ENCODE results near the gene MEX3A.
"Not testable (repeated sequence)": the region's sequence is repeated elsewhere in the genome, so short reads cannot be mapped to it uniquely, and the experiment has no call there.

The MEX3A gene

DNA sequence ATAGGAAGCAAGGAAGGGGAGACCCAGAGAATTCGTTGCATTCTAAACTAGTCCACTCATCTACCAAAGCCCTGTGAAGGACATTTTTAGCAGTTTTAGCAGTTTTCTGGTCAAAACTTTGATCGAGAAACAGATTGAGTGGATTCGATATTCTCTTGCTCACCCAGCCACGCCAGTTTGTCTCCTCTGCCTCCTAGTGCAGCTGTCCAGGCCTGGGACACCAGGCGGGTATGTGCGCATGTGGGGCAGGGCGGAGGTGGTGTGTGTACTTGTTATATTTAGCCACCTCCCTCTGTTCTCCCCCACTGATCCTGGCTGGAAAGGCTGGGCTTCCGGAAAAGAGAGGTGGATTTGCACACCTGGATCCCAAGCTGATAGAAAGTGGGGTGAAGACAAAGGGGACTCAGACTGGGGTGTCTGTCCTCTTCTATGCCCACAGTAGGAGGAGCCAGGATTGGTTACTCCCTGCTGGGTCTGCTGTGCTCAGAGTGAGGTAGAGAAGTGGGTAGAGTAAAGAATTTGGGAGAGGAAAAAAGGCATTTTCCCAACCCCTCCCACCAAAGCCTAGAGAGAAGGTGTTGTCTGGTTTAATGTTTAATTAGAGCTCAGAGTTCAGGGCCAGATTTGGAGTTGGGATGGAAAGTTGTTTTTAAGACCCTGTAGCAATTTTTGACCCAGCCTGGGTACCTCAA lies 36.1 kb upstream of the MEX3A start:
- no peak for DNase-seq (ENCODE audit: low read depth)

- DNase-seq (ENCODE audit: low read depth): no peak
Measured at GRCh38 chr1:156117414-156118176, 35.3 kb upstream of the MEX3A start.

- DNase-seq (ENCODE audit: low read depth): not testable (repeated sequence)
Measured at GRCh38 chr1:156116731-156117130, 34.5 kb upstream of the MEX3A start.

- peak; percentile 78 for DNase-seq (ENCODE audit: low read depth)
Measured at GRCh38 chr1:156115514-156116374, 33.5 kb upstream of the MEX3A start.

DNA sequence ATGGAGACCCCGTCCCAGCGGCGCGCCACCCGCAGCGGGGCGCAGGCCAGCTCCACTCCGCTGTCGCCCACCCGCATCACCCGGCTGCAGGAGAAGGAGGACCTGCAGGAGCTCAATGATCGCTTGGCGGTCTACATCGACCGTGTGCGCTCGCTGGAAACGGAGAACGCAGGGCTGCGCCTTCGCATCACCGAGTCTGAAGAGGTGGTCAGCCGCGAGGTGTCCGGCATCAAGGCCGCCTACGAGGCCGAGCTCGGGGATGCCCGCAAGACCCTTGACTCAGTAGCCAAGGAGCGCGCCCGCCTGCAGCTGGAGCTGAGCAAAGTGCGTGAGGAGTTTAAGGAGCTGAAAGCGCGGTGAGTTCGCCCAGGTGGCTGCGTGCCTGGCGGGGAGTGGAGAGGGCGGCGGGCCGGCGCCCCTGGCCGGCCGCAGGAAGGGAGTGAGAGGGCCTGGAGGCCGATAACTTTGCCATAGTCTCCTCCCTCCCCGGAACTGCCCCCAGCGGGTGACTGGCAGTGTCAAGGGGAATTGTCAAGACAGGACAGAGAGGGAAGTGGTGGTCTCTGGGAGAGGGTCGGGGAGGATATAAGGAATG lies 32.8 kb upstream of the MEX3A start:
- DNase-seq (ENCODE audit: low read depth): no peak

DNA sequence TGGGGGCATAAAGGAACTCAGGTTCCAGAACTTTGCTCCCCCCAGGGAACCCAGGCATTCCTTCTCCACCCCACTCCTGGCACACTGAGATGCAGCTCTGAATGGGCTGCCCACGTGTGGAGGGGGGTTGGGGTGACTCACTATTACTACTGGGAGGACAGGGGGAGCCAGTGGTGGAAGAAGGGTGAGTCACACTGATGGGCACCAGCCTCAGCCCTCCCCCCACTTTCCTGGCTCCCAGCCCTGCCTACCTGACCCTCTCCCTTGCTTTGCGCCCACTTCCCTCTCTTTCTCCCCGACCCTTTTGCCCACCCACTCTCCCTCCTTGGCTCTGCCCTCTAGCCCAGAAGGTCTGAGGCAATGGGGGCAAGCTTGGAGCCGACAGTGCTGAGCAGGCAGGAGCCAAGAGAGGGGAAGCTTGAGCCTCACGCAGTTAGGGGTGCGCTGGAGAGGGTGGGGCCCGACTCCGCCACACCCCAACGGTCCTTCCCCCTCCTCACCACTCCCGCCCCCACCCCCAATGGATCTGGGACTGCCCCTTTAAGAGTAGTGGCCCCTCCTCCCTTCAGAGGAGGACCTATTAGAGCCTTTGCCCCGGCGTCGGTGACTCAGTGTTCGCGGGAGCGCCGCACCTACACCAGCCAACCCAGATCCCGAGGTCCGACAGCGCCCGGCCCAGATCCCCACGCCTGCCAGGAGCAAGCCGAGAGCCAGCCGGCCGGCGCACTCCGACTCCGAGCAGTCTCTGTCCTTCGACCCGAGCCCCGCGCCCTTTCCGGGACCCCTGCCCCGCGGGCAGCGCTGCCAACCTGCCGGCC lies 32.0 kb upstream of the MEX3A start, which contains the start of gene LMNA:
Gene LMNA (plus strand): TSS at position 611 of the 818 bp plus-strand sequence. CDS start 208 bp downstream, outside the sequence.
- peak; percentile 99 for DNase-seq (ENCODE audit: low read depth)

- DNase-seq (ENCODE audit: low read depth): peak; percentile 76
Measured at GRCh38 chr1:156113282-156113950, 31.2 kb upstream of the MEX3A start.

DNA sequence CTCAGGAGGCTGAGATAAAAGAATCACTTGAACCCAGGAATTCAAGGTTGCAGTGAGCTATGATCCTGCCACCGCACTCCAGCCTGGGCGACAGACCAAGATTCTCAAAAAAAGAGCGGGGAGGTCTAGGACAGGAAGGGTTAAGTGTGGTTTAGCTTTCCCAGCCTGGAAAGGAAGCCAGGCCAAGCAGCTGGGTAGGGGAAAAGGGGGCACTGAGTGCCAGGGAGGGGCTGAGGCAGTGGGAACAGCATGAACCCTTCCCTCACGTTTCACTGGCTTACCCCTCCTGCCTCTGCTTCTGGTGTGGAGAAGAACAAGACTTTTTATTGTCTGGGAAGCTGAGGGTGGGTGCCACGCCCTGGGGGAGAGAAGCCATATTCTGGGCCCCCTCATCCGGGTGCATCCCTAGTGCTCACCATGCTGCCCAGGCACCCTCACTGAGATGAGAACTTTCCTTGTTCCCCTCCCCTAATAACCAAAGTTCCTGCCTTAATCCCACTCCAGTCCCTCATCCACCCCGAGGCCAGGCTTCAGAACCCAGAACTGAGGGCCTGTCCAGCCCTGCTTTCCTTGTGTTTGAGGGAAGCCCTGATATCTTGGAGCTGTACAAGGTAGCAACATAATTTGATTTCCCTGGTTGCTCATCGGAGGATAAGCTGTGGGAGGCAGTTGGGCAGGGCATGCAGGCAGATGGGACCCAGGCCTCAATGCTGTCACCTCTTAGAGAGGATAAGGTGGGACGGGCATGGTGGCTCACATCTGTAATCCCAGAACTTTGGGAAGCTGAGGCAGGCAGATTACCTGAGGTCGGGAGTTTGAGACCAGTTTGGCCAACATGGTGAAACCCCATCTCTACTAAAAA lies 30.2 kb upstream of the MEX3A start:
- no peak for DNase-seq (ENCODE audit: low read depth)

DNA sequence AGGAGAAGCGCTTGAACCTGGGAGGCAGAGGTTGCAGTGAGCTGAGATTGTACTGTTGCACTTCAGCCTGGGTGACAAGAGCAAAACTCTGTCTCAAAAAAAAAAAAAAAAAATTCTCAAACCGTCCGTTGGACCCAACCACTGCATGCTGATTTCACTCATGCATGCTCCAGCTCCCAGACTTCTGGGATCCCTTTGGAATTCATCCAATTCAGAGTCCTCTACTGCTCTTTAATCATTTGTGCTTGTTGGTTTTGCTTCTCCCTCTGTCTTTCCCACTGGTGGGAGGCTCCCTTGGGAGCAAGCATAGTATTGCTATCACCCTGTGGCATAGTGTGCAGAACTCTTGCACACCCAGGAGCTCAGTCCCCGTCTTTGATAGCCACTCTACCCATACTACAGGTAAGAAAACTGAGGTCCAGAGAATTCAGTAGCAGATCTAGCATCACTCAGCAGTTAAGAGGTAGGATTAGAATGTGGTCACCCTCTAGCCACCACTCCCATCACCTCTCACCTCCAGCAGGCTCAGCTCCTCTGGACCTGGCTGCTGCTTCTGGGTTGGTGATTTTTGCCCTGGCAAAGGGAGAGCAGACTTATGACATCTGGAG lies 29.2 kb upstream of the MEX3A start:
- DNase-seq (ENCODE audit: low read depth): no peak

GRCh38 chr1:156110252-156110651 lies 28.0 kb upstream of the MEX3A start:
- DNase-seq (ENCODE audit: low read depth): no peak

GRCh38 chr1:156108664-156109241 lies 26.5 kb upstream of the MEX3A start:
- peak; percentile 91 for DNase-seq (ENCODE audit: low read depth)

- DNase-seq (ENCODE audit: low read depth): no peak
Measured at GRCh38 chr1:156108057-156108456, 25.8 kb upstream of the MEX3A start.

DNA sequence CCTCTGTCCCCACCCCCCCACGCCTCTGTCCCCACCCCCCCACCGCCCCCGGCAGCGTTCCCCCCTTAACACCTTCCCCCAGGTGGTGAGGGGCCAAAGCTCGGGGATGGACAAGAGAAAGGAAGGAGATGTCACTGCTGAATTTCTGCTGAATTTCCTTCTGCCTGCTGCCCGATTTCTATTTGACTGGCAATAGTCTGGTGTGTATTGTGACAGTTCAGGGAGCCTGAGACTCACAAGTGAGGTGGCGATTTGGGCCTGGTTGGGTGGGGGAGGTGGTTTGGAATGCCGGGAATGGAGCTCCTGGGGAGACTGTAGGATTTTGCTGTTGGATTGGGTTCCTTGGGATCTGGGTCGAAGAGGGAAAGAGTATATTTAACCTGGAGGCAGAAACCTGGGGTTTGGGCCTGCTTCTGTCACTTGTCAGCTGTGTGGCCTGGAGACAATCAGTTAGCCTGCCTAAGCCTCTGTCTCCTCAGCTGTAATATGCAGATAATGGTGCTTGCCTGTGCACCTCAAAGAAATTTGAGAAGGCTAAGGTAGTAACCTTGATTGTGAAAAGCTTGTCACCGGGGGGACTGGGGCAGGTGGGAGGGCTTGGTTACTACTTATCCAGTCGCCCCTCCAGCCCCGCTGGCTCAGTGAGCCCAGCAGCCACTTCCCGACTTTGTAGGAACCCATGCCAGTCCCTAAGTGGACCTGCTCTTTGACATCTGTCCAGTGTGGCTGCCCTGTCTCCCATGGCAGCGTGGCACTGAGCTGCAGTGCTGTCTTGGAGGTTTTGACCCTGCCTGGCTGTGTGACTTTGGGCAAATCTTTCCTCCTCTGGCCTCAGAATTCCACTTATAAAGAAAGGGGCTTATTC lies 24.6 kb upstream of the MEX3A start:
- DNase-seq (ENCODE audit: low read depth): peak; percentile 31

DNA sequence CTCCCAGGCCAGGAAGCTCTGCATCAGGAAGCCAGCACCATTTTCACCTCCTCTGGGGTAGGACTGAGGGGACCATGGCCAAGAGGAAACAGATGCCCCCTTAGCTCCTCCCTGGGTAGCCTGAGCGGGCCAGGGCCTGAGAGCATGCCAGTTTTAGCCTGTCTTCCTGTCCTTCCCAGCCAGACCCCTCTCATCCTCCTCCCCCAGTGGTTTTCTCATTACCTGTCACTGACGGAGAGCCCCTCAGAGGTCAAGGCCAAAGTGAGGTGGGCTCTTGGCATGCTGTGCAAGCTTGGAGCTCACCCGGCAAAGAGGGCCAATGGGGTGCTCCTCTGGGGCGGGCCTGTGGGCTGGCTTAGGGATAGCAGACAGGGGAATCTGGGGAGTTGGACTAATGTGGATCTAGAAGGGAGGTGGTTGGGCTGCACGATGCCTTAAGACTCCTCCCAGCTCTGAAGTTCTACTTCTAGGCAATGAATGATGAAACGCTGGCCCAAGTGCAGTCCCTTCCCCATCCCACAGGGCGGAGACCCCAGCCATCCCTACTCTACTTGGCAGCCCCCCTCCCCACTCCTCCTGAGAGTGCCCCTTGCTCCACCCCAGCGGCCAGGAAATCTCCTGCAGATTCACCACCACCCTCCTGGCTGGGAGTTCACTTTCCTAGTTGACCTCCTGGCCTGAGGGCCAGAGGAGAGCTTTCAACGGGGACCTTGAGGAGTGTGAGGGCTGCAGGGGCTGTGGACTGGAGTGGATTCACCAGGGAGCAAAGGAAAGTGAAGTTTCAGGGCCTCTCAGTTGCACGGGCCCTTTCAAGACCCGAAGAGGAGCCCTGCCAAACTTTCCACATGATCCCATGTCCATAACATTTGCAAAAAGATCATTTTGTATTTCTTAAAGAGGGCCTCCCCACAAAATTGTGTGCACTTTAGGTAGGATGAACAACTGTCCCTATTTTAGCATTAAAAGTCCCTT lies 22.9 kb upstream of the MEX3A start:
- peak; percentile 92 for DNase-seq (ENCODE audit: low read depth)

GRCh38 chr1:156104065-156104810 lies 22.0 kb upstream of the MEX3A start:
- peak; percentile 99 for DNase-seq (ENCODE audit: low read depth)

- DNase-seq (ENCODE audit: low read depth): peak; percentile 95
Measured at GRCh38 chr1:156103521-156103947, 21.3 kb upstream of the MEX3A start.
